HG03521 (cell line): ENCODE measurements around the gene ZNRF1.
A peak's percentile ranks its signal among the peaks of the same experiment; 100 is the strongest.
"Not testable (repeated sequence)": the region's sequence is repeated elsewhere in the genome, so short reads cannot be mapped to it uniquely, and the experiment has no call there.

Source experiments
- ATAC-seq: cut with Tn5 transposase; IDR thresholded peaks from one replicate; pipeline ENCODE4 v1.9.1; 2021; ENCODE audit warnings: mild to moderate bottlenecking, moderate library complexity; ENCODE audit not compliant: unreplicated experiment

Gene ZNRF1

GRCh38 chr16:75074920-75075687, 76.3 kb downstream of the ZNRF1 start:
- peak; percentile 92 for ATAC-seq

DNA sequence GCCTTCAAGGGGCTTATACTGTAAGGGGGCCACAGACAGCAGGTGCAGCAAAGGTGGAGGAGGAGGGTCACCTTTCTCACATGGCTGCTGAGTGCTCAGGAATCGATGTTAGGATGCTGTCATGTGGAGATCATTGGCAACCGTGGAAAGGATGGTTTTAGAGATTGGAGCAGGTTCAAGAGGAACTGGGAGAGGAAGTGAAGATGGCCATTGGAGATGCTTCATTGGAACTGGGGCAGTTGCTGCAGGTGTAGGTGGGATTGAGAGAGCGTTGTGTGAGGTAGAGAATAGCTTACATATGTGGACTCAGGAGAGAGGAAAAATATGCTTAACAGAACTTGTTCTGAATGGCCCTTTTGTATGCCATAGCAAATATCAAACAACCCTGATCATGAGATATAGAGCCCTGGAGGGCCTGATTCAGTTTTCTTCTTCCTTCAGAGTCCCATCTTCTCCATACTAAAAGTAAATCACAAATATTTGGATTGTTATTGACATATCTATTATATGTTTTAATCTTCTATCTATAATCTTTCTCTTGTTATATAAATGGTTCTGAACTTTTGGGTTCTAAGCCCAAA, 77.0 kb downstream of the ZNRF1 start:
- ATAC-seq = no peak

- ATAC-seq = no peak
Observed at GRCh38 chr16:75078886-75079285, 80.1 kb downstream of the ZNRF1 start.

GRCh38 chr16:75079346-75079926, 80.6 kb downstream of the ZNRF1 start:
- no peak for ATAC-seq

GRCh38 chr16:75080205-75081029, 81.6 kb downstream of the ZNRF1 start:
- ATAC-seq = no peak

- no peak for ATAC-seq
Observed at GRCh38 chr16:75081179-75081859, 82.5 kb downstream of the ZNRF1 start.

GRCh38 chr16:75083813-75084212, 85.0 kb downstream of the ZNRF1 start:
- ATAC-seq = no peak

- no peak for ATAC-seq
Observed at GRCh38 chr16:75085556-75085955, 86.7 kb downstream of the ZNRF1 start.

DNA sequence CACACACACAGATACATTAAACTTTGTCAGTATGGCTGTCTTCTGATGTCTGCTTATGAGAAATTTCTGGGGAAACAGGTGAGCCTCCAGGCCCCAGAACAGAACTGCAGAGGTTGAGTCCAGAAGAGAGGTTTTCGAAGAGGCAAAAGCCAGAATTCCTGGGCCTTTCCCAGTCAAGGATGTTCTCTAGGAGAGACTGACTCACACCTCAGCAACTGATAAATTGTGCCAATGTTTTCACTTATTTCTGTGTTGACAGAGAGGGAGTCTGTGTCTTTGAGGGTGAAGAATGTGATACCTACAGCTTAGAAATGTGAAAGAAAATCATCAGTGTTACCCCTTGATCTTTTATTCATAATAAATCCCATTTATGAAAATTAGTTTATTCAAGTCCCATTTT, 87.5 kb downstream of the ZNRF1 start:
- ATAC-seq = no peak

DNA sequence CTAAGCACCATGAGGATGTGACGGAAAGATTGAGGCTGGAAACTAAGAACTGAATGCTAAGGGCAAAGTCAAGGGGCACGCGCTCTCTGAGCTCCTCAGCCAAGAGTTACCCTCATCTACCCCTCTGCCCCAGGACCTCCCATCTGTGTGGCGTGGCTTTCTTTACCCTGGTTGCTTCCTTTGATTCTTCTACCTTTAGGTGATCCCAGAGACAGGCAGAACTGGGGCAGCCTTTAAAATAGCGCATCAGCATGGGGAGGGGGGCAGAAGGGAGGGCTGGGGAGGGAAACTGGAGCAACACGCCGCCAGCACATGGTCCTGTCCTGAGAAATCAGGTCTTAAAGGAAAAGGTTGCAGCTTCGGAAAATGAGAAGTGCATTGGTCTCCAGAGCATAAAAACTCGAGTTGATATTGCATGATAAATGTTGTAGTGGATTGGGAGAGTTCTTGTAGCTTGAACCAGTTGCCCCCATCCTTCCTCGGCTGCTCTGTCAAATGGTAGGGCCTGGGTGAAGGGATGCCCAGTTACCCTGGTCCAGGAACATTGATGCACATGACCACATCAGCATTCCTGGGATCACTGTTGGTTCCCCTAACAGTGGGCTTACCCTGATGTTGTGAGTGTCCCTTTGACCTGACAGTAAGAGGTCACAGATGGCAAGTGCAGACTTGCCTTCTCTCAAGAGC, 88.0 kb downstream of the ZNRF1 start:
- ATAC-seq = no peak

- ATAC-seq = no peak
Observed at GRCh38 chr16:75087375-75087979, 88.7 kb downstream of the ZNRF1 start.

DNA sequence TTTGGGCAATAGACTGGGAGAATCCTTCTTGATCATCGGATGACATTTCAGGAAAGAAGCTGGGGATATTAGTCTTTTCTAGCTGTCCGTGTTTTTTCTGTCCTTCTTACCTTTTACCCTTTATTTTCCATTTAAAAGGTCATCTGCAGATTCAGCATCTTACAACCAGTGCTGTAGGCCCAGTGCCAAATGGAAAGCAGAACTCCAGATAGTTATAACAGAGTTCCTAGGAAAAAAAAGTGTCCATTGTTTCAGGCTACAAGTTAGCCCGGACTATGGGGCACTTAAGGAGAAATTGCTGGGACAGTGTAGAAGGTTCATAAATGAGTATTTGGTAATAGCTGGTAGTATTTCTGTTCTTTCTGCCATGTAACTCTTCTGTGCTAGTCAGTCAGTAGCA, 89.4 kb downstream of the ZNRF1 start:
- ATAC-seq = no peak

GRCh38 chr16:75088934-75089333, 90.1 kb downstream of the ZNRF1 start:
- no peak for ATAC-seq

GRCh38 chr16:75089486-75090202, 90.8 kb downstream of the ZNRF1 start:
- no peak for ATAC-seq

DNA sequence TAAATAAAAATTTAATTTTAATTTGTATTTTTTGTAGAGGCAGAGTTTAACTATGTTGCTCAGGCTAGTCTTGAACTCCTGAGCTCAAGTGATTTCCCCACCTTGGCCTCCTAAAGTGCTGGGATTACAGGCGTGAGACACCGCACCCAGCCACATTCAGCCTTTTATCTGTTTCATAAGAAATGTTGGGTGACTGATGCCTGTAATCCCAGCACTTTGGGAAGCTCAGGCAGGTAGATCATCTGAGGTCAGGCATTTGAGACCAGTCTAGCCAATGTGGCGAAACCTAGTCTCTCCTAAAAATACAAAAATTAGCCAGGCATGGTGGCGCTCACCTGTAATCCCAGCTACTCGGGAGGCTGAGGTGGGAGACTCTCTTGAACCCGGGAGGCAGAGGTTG, 92.1 kb downstream of the ZNRF1 start:
- not testable (repeated sequence) for ATAC-seq

DNA sequence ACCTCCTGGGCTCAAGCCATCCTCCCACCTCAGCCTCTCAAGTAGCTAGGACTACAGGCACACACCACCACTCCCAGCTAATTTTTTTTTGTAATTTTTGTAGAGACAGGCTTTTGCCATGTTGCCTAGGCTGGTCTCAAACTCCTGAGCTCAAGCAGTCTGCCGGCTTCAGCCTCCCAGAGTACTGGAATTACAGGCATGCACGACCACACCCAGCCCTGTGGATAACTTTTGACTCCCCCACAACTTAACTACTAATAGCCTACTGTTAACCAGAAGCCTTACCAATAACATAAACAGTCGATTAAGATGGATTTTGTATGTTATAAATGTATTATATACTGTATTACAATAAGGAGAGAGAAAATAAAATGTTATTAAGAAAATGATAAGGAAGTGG, 92.8 kb downstream of the ZNRF1 start:
- ATAC-seq = not testable (repeated sequence)

- no peak for ATAC-seq
Observed at GRCh38 chr16:75092777-75093176, 94.0 kb downstream of the ZNRF1 start.

GRCh38 chr16:75093598-75094540, 95.0 kb downstream of the ZNRF1 start:
- no peak for ATAC-seq
